ENCODE results near the gene HELZ2. TPM values are rescaled to one million over a fixed set of nuclear protein-coding genes. Genes with fewer than 3 reads are reported as not detected.
A peak's percentile ranks its signal among the peaks of the same experiment; 100 is the strongest.

The HELZ2 gene
- polyA plus RNA-seq, 3 donors: 3.0 to 15.5 (median 3.3) TPM

DNA sequence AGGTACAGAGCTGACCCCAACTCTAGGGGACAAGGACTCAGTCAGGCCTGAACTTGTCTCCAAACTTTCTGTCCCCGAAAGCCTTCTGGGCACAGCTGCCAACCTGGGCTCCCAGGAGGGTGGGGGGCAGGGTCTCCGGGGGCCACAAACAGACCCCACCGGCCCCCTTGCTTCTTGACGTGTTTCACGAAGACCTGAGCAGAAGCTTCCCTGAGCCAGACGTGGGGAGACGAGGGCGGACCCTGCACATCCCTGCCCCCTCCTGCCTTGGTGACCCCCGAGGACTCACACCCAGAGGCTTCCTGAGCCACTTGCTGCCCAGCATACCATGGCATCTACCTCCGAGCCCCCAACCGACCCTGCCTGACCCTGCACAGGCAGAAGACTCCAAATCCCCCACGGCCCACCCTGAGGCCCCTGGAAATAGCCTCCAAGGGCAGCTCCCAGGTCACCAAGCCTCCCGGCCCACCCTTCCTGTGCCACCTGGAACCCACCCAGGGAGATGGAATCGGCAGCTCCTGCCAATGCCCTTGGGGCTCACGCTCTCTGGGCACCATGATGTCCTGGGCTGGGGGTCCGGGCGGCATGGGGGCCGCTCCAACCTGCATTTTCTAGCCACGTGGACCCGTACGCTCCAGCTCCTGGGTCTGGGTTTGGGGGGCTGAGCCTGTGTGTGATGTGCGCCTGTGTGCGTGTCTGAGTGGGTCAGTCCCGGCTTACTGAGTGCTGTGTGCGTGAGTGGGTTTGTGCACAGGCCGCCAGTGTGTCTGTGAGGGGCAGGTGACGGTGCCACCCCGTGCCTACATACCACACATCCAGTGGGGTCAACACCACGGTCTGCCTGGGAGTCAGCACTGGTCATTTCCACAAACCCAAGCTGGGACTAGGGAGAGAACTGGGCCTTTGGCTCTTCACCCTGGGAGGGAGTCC lies 34.3 kb downstream of the HELZ2 start:
- no peak for DNase-seq
- Histone ChIP-seq H3K79me2 (ENCODE audit: insufficient read depth, low read length) (no peaks in the 10 kb centered on the region), H2AFZ (ENCODE audit: insufficient read depth, low read depth, low read length, poor library complexity, severe bottlenecking) (no peak overlapping the region), H3K9ac (ENCODE audit: insufficient read depth, low read length, poor library complexity, severe bottlenecking) (no peak overlapping the region), H3K4me1 (ENCODE audit: control insufficient read depth in 1 of 2, insufficient read depth in 2 of 2, low read length in 2 of 2) (peaks cover 23 to 28% of the 10 kb centered on the region in 2 donors), H3K9me3 (replicated peaks in 1 of 2; ENCODE audit: control insufficient read depth in 1 of 2, insufficient read depth in 1 of 2, low read length in 2 of 2) (no peaks in the 10 kb centered on the region), H3K36me3 (replicated peaks in 1 of 2; ENCODE audit: control insufficient read depth in 1 of 2, insufficient read depth in 2 of 2, low read length in 2 of 2) (no peaks in the 10 kb centered on the region), H3K27me3 (ENCODE audit: control insufficient read depth in 2 of 2, insufficient read depth in 2 of 2, low read length in 2 of 2) (peaks cover 0 to 21% of the 10 kb centered on the region in 2 donors), H3K4me2 (replicated peaks; ENCODE audit: extremely low read depth, low read length, poor library complexity, severe bottlenecking) (no peak overlapping the region), H4K20me1 (ENCODE audit: insufficient read depth, low read length) (no peaks in the 10 kb centered on the region), H3K27ac (ENCODE audit: low read depth in 1 of 2, low read length in 2 of 2) (no peak overlapping the region), H3K4me3 (replicated peaks in 1 of 3; ENCODE audit: low read depth in 2 of 3, low read length in 3 of 3) (no peak overlapping the region)
- peaks cover 0 to 2% of the 10 kb centered on the region in 2 donors for H3K36me3 Mint-ChIP-seq
- H3K4me1 Mint-ChIP-seq: peaks cover 16% of the 10 kb centered on the region
- WGBS (ENCODE audit: insufficient coverage): 94% methylated on average over 24 of the region's 29 CpGs
- peaks cover 11 to 29% (median 13%) of the 10 kb centered on the region in 3 donors for H3K27me3 Mint-ChIP-seq (ENCODE audit: low read depth in 3 of 3)
- H3K9me3 Mint-ChIP-seq: peaks cover 0 to 1% (median 0%) of the 10 kb centered on the region in 7 donors
- intact Hi-C loops (cut with micrococcal nuclease): loop anchor here (5.0 to 10.0 kb wide), 7 partner anchors 38 to 443 kb away; partner anchors contain the start of genes GMEB2 (in 2 of the 2), ABHD16B (in 1 of the 2), PRPF6 (in 1 of the 2) and TPD52L2 (in 1 of the 2)
- H3K4me3 Mint-ChIP-seq: peak overlapping the region in 1 of 2 donors; percentile 26
- TF ChIP-seq, protein P1, sequence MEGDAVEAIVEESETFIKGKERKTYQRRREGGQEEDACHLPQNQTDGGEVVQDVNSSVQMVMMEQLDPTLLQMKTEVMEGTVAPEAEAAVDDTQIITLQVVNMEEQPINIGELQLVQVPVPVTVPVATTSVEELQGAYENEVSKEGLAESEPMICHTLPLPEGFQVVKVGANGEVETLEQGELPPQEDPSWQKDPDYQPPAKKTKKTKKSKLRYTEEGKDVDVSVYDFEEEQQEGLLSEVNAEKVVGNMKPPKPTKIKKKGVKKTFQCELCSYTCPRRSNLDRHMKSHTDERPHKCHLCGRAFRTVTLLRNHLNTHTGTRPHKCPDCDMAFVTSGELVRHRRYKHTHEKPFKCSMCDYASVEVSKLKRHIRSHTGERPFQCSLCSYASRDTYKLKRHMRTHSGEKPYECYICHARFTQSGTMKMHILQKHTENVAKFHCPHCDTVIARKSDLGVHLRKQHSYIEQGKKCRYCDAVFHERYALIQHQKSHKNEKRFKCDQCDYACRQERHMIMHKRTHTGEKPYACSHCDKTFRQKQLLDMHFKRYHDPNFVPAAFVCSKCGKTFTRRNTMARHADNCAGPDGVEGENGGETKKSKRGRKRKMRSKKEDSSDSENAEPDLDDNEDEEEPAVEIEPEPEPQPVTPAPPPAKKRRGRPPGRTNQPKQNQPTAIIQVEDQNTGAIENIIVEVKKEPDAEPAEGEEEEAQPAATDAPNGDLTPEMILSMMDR (IDR thresholded peaks at IDR 0.05): no peak
- no peak overlapping the region for H3K27ac Mint-ChIP-seq

DNA sequence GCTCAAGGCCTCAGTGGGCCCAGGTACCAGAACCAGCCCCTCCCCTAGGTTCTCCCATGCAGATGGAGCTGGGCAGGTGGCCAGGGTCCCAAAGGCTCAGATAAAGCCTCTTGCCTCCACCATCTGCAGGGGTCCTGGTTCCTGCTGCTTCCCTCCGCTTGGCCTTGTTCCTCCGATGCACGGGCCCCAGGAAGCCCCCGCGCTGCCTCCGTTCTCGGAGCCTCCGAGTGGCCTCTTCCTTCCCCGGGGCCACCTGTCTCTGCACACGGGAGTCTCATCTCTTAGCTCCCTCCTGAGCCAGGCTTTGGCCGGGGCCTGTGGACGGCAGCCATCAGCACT lies 35.0 kb downstream of the HELZ2 start:
- no peaks in the 10 kb centered on the region for H4K20me1 ChIP-seq (ENCODE audit: insufficient read depth, low read length)
- H3K36me3 ChIP-seq (replicated peaks in 1 of 2; ENCODE audit: control insufficient read depth in 1 of 2, insufficient read depth in 2 of 2, low read length in 2 of 2): no peaks in the 10 kb centered on the region
- Mint-ChIP-seq H3K36me3 (peaks cover 0 to 2% of the 10 kb centered on the region in 2 donors), H3K4me1 (peaks cover 16% of the 10 kb centered on the region), H3K9me3 (peaks cover 0 to 3% (median 0%) of the 10 kb centered on the region in 7 donors), H3K27ac (no peak overlapping the region), H3K27me3 (ENCODE audit: low read depth in 3 of 3) (peaks cover 9 to 28% (median 13%) of the 10 kb centered on the region in 3 donors), H3K4me3 (no peak overlapping the region)
- DNase-seq: no peak
- H3K4me2 ChIP-seq (replicated peaks; ENCODE audit: extremely low read depth, low read length, poor library complexity, severe bottlenecking): no peak overlapping the region
- intact Hi-C loops (cut with micrococcal nuclease): loop anchor here (5.0 to 10.0 kb wide), 7 partner anchors 38 to 443 kb away; partner anchors contain the start of genes GMEB2 (in 2 of the 2), ABHD16B (in 1 of the 2), PRPF6 (in 1 of the 2) and TPD52L2 (in 1 of the 2)
- H3K79me2 ChIP-seq (ENCODE audit: insufficient read depth, low read length): no peaks in the 10 kb centered on the region
- peaks cover 23 to 28% of the 10 kb centered on the region in 2 donors for H3K4me1 ChIP-seq (ENCODE audit: control insufficient read depth in 1 of 2, insufficient read depth in 2 of 2, low read length in 2 of 2)
- H2AFZ ChIP-seq (ENCODE audit: insufficient read depth, low read depth, low read length, poor library complexity, severe bottlenecking): no peak overlapping the region
- TF ChIP-seq, protein P1 (IDR thresholded peaks at IDR 0.05): no peak
- no peak overlapping the region for H3K27ac ChIP-seq (ENCODE audit: low read depth in 1 of 2, low read length in 2 of 2)
- no peaks in the 10 kb centered on the region for H3K9me3 ChIP-seq (replicated peaks in 1 of 2; ENCODE audit: control insufficient read depth in 1 of 2, insufficient read depth in 1 of 2, low read length in 2 of 2)
- H3K27me3 ChIP-seq (ENCODE audit: control insufficient read depth in 2 of 2, insufficient read depth in 2 of 2, low read length in 2 of 2): peaks cover 0 to 21% of the 10 kb centered on the region in 2 donors
- WGBS (ENCODE audit: insufficient coverage): 66% methylated on average over 12 of the region's 12 CpGs
- H3K9ac ChIP-seq (ENCODE audit: insufficient read depth, low read length, poor library complexity, severe bottlenecking): no peak overlapping the region
- H3K4me3 ChIP-seq (replicated peaks in 1 of 3; ENCODE audit: low read depth in 2 of 3, low read length in 3 of 3): no peak overlapping the region

Measured in CD14-positive monocyte (primary cell).